Right lobe of liver (tissue), 4 donors: ENCODE data around the gene OR7A5.
"Not testable (repeated sequence)": the region's sequence is repeated elsewhere in the genome, so short reads cannot be mapped to it uniquely, and the experiment has no call there.

Experiments used
- POLR2A ChIP-seq: fragments of 450-650 bp; IDR thresholded peaks from one replicate; pipeline ENCODE4 v1.6.1; 2017; ENCODE audit warnings: antibody characterized with exemption, mild to moderate bottlenecking
- TF ChIP-seq, protein P1 (sequence below), 4 donors: fragments of 200-600 bp in 3 of 4; fragments of 450-650 bp in 1 of 4; IDR thresholded peaks; one replicate each; pipeline versions ENCODE4 v1.5.1 to v1.8.0; 2016 to 2022; ENCODE audit warnings: antibody characterized with exemption in 4 of 4, mild to moderate bottlenecking in 2 of 4
- donor health status: DM: no; HTN: no; CAD: no.
- donor health status: DM: no; HTN: no; CAD: no.
- donor health status: DM: no; HTN: yes; CAD: no.

GRCh38 chr19:14777645-14778044 lies 57.3 kb downstream of the OR7A5 start:
- TF ChIP-seq, protein P1, sequence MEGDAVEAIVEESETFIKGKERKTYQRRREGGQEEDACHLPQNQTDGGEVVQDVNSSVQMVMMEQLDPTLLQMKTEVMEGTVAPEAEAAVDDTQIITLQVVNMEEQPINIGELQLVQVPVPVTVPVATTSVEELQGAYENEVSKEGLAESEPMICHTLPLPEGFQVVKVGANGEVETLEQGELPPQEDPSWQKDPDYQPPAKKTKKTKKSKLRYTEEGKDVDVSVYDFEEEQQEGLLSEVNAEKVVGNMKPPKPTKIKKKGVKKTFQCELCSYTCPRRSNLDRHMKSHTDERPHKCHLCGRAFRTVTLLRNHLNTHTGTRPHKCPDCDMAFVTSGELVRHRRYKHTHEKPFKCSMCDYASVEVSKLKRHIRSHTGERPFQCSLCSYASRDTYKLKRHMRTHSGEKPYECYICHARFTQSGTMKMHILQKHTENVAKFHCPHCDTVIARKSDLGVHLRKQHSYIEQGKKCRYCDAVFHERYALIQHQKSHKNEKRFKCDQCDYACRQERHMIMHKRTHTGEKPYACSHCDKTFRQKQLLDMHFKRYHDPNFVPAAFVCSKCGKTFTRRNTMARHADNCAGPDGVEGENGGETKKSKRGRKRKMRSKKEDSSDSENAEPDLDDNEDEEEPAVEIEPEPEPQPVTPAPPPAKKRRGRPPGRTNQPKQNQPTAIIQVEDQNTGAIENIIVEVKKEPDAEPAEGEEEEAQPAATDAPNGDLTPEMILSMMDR (IDR thresholded peaks at IDR 0.05) = not testable (repeated sequence)
- TF ChIP-seq POLR2A = not testable (repeated sequence)
